ENCODE results near the gene C3.

Gene C3

GRCh38 chr19:6632002-6632621 lies 88.3 kb downstream of the C3 start:
- no peak overlapping the region for H3K4me3 ChIP-seq (ENCODE audit: low read depth, low read length)
- in situ Hi-C loops (cut with HindIII; ENCODE audit: low sequenced_read_pairs), result no loop called here
- TF ChIP-seq CTCF (IDR thresholded peaks at IDR 0.05; ENCODE audit: low read depth, low read length, missing control alignments), result peak; percentile 88
- DNase-seq (ENCODE audit: low read depth), result peak; percentile 68

Data from astrocyte of the cerebellum (primary cell).